Amniotic stem cell (primary cell): ENCODE data around the gene ENDOD1.
"Not testable (repeated sequence)": the region's sequence is repeated elsewhere in the genome, so short reads cannot be mapped to it uniquely, and the experiment has no call there.

Experiments used
- DNase-seq: peaks from one replicate; lab custom pipeline; 2025; lab: John Stamatoyannopoulos, UW

ENDOD1 gene, protein sequence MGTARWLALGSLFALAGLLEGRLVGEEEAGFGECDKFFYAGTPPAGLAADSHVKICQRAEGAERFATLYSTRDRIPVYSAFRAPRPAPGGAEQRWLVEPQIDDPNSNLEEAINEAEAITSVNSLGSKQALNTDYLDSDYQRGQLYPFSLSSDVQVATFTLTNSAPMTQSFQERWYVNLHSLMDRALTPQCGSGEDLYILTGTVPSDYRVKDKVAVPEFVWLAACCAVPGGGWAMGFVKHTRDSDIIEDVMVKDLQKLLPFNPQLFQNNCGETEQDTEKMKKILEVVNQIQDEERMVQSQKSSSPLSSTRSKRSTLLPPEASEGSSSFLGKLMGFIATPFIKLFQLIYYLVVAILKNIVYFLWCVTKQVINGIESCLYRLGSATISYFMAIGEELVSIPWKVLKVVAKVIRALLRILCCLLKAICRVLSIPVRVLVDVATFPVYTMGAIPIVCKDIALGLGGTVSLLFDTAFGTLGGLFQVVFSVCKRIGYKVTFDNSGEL

DNA sequence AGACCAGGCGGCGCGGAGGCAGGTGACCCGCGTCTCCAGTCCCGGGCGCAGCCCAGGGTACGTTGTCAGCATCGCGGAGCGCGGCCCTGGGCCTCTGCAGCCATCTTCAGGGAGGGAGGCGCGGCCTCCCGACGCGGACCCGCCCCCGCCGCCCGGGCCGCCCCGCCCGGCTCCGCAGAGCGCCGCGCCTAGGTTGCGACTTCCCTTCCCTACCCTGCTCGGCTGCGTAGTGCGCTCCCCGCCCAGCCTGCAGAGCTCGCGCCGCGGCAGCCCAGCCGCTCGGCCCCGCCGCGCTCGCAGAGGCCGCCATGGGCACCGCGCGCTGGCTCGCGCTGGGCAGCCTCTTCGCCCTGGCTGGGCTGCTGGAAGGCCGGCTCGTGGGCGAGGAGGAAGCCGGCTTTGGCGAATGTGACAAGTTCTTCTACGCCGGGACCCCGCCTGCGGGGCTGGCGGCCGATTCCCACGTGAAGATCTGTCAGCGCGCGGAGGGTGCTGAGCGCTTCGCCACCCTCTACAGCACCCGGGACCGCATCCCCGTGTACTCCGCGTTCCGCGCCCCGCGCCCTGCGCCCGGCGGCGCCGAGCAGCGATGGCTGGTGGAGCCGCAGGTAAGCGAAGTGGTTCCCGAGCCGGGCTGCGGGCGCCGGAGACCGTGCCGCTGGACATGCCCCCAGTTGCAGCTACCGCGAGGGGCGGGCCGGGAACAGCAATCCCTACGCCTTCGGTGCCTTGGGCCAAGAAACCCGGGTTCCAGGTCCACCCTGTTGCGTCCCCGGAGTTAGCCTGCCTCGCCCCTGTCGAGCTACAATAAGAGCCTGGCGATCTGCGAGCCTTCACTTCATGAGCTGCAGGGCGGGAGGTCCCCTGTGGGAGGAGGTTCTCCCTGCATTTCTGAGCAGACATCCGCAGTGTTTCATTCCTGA, at the start of gene ENDOD1:
Gene ENDOD1 (plus strand): TSS at position 227 of the 923 bp plus-strand sequence. CDS start 82 bp downstream, at position 309.
- DNase-seq = peak; percentile 67

DNA sequence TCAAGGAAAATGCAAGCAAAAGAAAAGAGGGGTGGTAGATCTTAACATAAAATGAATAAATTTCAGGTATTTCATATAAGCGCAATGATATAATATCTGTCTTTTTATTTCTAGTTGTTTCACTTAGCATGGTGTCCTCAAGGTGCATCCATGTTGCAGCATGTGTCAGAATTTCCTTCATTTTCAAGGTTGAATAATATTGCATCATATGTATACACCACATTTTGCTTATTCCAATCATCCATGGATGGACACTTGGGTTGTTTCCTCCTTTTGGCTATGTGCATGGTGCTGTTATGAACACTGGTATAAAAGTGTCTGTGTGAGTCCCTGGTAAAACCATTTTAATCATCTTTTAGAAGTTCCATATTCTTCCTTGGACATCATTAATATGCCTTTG, 47.4 kb upstream of the ENDOD1 start:
- DNase-seq = no peak

- no peak for DNase-seq
These were observed 46.7 kb upstream of the ENDOD1 start for GRCh38 chr11:95042906-95043305.

GRCh38 chr11:95044010-95044409, 45.6 kb upstream of the ENDOD1 start:
- DNase-seq = no peak

GRCh38 chr11:95045812-95046211, 43.8 kb upstream of the ENDOD1 start:
- no peak for DNase-seq

DNA sequence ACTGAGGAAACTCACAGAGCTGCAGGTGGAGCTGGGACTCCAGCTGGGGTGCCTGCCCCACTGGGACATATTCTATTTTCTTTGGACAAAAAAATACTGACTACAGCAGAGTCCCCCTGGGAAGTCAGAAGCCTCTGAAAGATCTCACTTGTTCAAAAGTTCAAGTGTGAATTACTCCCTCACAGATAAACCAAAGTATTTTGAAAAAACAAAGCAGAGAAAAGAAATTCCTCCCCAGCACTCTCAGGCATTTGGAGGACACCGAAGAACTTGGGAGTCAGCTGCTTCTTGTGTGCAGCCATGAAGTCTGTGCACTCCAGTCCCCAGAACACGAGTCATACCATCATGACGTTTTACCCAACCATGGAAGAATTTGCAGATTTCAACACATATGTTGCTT, 40.5 kb upstream of the ENDOD1 start, which contains the start of gene KDM4F:
Gene KDM4F (plus strand): TSS at position 301 of the 400 bp plus-strand sequence.
- not testable (repeated sequence) for DNase-seq

GRCh38 chr11:95050595-95051202, 38.9 kb upstream of the ENDOD1 start:
- DNase-seq = no peak

DNA sequence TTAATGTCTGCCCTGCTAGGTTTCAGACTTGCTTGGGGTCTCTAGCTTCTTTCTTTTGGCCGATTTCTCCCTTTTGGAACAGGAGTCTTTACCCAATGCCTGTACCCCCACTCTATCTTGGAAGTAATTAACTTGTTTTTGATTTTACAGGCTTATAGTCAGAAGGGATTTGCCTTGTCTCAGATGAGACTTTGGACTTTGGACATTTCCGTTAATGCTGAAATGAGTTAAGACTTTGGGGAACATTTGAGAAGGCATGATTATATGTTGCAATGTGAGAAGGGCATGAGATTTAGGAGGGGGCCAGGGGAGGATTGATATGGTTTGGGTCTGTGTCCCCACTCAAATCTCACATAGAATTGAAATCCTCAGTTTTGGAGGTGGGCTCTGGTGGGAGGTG, 35.3 kb upstream of the ENDOD1 start:
- no peak for DNase-seq

- no peak for DNase-seq
These were observed 34.3 kb upstream of the ENDOD1 start for GRCh38 chr11:95055283-95055897.

GRCh38 chr11:95057959-95058358, 31.7 kb upstream of the ENDOD1 start:
- DNase-seq = no peak

GRCh38 chr11:95058621-95059020, 31.0 kb upstream of the ENDOD1 start:
- DNase-seq = no peak

DNA sequence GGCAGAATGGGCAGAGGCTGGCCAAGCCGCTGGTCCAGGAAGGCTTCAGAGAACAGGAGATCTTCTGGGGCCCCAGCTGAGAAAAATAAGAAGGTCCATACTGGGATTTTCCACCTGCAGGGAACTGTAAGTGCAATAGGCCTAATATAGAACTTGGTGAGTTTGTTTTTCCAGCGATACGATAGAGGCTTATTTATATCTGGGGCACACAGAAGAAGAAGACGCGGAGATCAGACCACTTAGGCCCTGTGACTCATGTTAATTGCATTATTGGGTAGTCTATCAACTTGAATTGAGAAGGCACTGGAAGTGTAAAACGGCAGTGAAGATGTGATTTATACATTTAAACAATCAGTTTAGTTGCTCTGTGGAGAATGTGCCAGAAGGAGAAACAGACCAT, 30.6 kb upstream of the ENDOD1 start:
- DNase-seq = no peak

DNA sequence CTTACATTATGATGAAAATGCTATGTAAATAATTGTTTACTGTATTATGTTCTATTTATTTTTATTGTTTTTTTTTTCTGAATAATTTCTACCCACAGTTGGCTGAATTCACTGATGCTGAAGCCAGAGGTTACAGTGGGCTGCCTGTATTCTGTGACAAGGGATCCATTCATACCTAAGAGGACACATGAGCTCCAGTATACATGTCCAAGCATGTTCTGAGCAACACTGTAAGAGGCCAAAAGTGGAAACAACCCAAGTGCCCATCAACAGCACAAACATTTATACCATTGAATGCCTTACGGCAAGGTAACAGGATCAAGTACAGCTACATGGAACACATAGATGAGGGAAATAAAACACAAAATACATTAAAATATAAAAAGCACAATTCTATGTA, 24.3 kb upstream of the ENDOD1 start:
- no peak for DNase-seq

- no peak for DNase-seq
These were observed 23.0 kb upstream of the ENDOD1 start, which contains the start of gene SRSF8 for GRCh38 chr11:95066716-95067038. Gene SRSF8 (plus strand): TSS chr11:95066919. CDS start chr11:95067227, 308 bp downstream.

DNA sequence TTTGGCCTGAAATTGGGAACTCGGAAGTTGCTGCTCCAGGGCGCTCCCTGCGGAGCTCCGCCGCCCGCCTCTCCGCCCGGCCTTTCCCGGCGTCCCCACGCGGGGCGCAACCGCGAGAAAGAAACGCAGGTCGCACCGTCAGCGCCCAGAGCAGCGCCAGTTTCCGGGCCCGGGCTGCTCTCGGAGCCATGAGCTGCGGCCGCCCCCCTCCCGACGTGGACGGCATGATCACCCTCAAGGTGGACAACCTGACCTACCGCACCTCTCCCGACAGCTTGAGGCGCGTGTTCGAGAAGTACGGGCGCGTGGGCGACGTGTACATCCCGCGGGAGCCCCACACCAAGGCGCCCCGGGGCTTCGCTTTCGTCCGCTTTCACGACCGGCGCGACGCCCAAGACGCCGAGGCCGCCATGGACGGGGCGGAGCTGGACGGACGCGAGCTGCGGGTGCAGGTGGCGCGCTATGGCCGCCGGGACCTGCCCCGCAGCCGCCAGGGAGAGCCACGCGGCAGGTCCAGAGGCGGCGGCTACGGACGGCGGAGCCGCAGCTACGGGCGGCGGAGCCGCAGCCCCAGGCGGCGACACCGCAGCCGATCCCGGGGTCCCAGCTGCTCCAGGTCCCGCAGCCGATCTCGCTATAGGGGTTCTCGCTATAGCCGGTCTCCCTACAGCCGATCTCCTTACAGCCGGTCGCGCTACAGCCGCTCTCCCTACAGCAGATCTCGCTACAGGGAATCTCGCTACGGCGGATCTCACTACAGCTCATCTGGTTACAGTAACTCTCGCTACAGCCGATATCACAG, 22.4 kb upstream of the ENDOD1 start:
- peak; percentile 38 for DNase-seq

DNA sequence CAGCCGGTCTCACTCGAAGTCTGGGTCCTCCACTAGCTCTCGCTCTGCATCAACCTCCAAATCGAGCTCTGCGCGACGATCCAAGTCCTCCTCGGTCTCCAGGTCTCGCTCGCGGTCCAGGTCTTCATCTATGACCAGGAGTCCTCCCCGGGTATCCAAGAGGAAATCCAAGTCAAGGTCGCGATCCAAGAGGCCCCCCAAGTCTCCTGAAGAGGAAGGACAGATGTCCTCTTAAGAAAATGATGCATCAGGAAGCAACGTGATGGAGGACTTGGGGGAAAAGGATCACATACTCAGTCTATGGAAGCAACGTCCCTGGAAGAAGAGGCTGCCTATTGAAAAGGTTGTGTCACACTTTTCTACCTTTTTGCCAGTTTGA, 21.8 kb upstream of the ENDOD1 start:
- peak; percentile 52 for DNase-seq

DNA sequence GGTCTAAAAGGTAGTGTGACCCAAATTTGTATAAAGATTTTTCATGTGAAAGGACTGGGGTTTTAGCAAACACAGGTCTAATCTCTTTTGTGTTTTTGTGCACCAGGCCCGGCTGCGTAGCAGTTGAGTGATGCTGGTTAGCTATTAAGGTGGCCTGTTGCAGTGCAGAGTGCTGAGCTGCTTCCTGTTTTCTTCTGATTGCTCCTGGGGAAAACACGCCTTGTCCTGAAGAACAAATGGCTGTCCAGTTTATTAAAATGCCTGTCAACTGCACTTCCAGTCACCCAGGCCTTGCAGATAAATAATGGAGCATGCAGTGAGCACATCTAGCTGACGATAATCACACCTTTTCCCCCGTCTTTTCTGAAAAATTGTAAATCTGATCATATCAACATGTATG, 21.1 kb upstream of the ENDOD1 start:
- peak; percentile 83 for DNase-seq

- no peak for DNase-seq
These were observed 19.2 kb upstream of the ENDOD1 start for GRCh38 chr11:95070471-95070870.

DNA sequence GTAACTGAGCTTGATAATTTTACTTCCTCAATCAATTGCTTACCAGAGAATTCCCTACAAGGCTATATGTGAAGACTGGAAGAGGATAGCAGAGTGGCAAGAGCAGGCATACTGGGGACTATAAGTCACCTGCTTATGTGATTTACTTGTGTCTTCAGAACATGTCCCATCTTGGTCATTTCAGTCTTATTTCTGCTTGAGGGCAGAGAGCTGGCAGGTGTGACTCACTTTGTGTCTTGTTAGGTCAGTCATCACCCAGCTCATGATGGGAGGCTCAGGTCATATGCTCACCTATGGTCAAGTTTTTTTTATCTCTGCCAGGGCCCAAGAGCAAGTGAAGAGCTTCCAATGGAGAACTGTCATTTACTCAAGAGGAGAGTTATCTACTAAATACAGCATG, 16.7 kb upstream of the ENDOD1 start:
- DNase-seq = no peak

DNA sequence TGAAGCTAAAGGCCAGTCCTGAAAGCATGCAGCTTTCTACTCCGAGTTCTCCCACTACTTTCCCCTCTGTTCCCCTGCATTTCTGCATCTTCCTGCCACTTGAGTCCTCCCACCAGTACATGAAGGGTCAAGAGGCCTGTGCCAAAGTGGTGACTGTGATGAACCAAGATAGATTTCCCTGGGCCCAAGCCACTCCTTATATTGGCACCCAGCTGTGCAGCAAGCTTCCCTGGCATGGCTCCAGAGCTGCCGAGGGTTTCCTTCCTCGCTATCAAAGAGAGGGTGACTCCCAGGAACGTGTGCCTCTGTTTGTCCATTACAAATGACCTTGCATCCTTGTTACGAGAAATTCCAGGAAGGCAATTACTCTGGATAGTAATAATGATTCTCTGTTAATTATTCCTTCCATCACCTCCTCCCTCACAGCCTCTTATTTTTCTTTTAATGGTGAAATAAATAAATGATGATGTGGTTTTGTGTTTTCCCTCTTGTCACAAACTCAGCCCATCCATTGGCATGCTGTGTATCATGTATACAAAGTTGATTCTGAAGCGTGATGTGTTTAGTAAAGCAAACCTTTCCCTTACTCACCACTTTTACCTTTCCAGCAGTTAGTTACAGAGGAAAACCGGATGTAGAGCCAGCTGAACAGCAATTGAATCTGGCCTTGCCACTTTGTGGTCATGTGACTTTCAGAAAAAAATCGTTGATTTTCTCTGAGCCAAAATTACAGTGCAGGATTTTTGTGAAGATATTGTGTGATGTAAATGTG, 14.7 kb upstream of the ENDOD1 start:
- no peak for DNase-seq
